GM04503 (cell line): ENCODE results near the gene C17orf100.

Experiments
- DNase-seq: peaks from one replicate; pipeline ENCODE4 v3.0.0-alpha.2; 2012; ENCODE audit warnings: low read depth

The C17orf100 gene

GRCh38 chr17:6695051-6695450 is 43.5 kb downstream of the C17orf100 start:
- DNase-seq = no peak

GRCh38 chr17:6695565-6695964 is 44.0 kb downstream of the C17orf100 start:
- no peak for DNase-seq

- DNase-seq = no peak
Observed at GRCh38 chr17:6696906-6697305, 45.3 kb downstream of the C17orf100 start.

GRCh38 chr17:6698004-6698403 is 46.4 kb downstream of the C17orf100 start:
- DNase-seq = no peak

GRCh38 chr17:6699997-6700947 is 48.7 kb downstream of the C17orf100 start:
- DNase-seq = no peak

GRCh38 chr17:6700948-6701307 is 49.4 kb downstream of the C17orf100 start:
- DNase-seq = no peak

- DNase-seq = no peak
Observed at GRCh38 chr17:6701719-6702118, 50.2 kb downstream of the C17orf100 start.

- DNase-seq = no peak
Observed at GRCh38 chr17:6702567-6703215, 51.1 kb downstream of the C17orf100 start.
